HepG2 (cell line): ENCODE measurements around the gene EHBP1. TPM values are rescaled to one million over a fixed set of nuclear protein-coding genes. Genes with fewer than 3 reads are reported as not detected.
A peak's percentile ranks its signal among the peaks of the same experiment; 100 is the strongest.

ENCODE experiments used
- AFF4 ChIP-seq: sonication (generic); formaldehyde crosslinking; IDR thresholded peaks from 2 replicates; pipeline ENCODE4 v1.4.0; 2020; ENCODE audit warnings: missing genetic modification reagents
- CSRNP2 ChIP-seq: sonication (generic); formaldehyde crosslinking; conservative IDR thresholded peaks from 2 replicates; pipeline ENCODE4 v1.8.0; 2022; ENCODE audit warnings: low read depth, missing genetic modification reagents
- GTF2F1 ChIP-seq: fragments of 150-350 bp; IDR thresholded peaks from 2 replicates; pipeline ENCODE4 v1.6.1; 2014; ENCODE audit warnings: low read length
- JUND ChIP-seq: sonication (generic); formaldehyde crosslinking; IDR thresholded peaks from 2 replicates; pipeline ENCODE4 v1.8.0; 2022; ENCODE audit warnings: mild to moderate bottlenecking, missing genetic modification reagents
- KLF11 ChIP-seq: IDR thresholded peaks from 2 replicates; pipeline ENCODE4 v1.6.1; 2016; ENCODE audit warnings: missing compliant biosample characterization
- MED1 ChIP-seq: sonication (generic); formaldehyde crosslinking; IDR thresholded peaks from 2 replicates; pipeline ENCODE4 v1.4.0; 2020; ENCODE audit warnings: missing genetic modification reagents
- TGIF2 ChIP-seq: IDR thresholded peaks from 2 replicates; pipeline ENCODE4 v1.6.1; 2016; ENCODE audit warnings: control low read depth, missing compliant biosample characterization
- WIZ ChIP-seq: sonication (generic); formaldehyde crosslinking; IDR thresholded peaks from 2 replicates; pipeline ENCODE4 v1.5.1; 2020; ENCODE audit warnings: mild to moderate bottlenecking, missing genetic modification reagents
- ZNF512B ChIP-seq: sonication (generic); formaldehyde crosslinking; IDR thresholded peaks from 2 replicates; pipeline ENCODE4 v1.5.1; 2020; ENCODE audit warnings: missing genetic modification reagents, mild to moderate bottlenecking, borderline replicate concordance
- ZNF646 ChIP-seq: sonication (generic); formaldehyde crosslinking; IDR thresholded peaks from 2 replicates; pipeline ENCODE4 v1.9.0; 2021; ENCODE audit warnings: mild to moderate bottlenecking, missing genetic modification reagents
- ZNF768 ChIP-seq: sonication (generic); formaldehyde crosslinking; IDR thresholded peaks from 2 replicates; pipeline ENCODE4 v1.4.0; 2020; ENCODE audit warnings: missing genetic modification reagents
- ZNF775 ChIP-seq: sonication (generic); formaldehyde crosslinking; IDR thresholded peaks from 2 replicates; pipeline ENCODE4 v1.4.0; 2020; ENCODE audit warnings: missing genetic modification reagents, mild to moderate bottlenecking, moderate library complexity, borderline replicate concordance
- polyA plus RNA-seq, 8 experiments: library from polyadenylated mRNA; depleted of rRNA in 3 of 8; stranded (reverse) in 7 of 8; unstranded in 1 of 8; fragments of >200 nt; fragmentation: Illumina TruSeq in 4 of 8; extraction: Trizol in 4 of 8; gene quantifications; 2 replicates each; pipeline versions ENCODE4 v1.2.1 to v1.2.3, GENCODE V29; 2011 to 2016; ENCODE audit warnings: low read depth in 4 of 8, missing spikeins in 1 of 8, mixed read lengths in 1 of 8; ENCODE audit not compliant: insufficient read depth in 1 of 8
- total RNA-seq, 5 experiments: library from RNA; depleted of rRNA; stranded (reverse); fragments of >200 nt; fragmentation: Illumina TruSeq; extraction: Trizol; gene quantifications; 2 replicates each; pipeline ENCODE4 v1.2.3, GENCODE V29; 2016; ENCODE audit warnings: low read depth in 1 of 5

Gene EHBP1
- total and polyA plus RNA-seq, 2 of the 13 experiments (the other 11 are each of a cell fraction or from before 2014, with no cell fraction given) = 93.5 to 146 TPM

GRCh38 chr2:62705859-62706720, 577 bp downstream of the EHBP1 start (continued):
- no peak for TF ChIP-seq ZNF646 (CRISPR knock-in tag)
- no peak for TF ChIP-seq CSRNP2 (CRISPR knock-in tag)
- peak; percentile 84 for TF ChIP-seq AFF4 (CRISPR knock-in tag)
- TF ChIP-seq TGIF2 (CRISPR knock-in tag) = peak; percentile 41; the same call in 1 of the 2 replicates
- TF ChIP-seq MED1 (CRISPR knock-in tag) = peak; percentile 61
- no peak; the same call in 1 of the 2 replicates for TF ChIP-seq WIZ
- TF ChIP-seq ZNF775 = no peak
- no peak for TF ChIP-seq JUND (CRISPR knock-in tag)
- no peak for TF ChIP-seq GTF2F1
- peak; percentile 71; the same call in 1 of the 2 replicates for TF ChIP-seq ZNF768 (CRISPR knock-in tag)
- TF ChIP-seq KLF11 = no peak
- TF ChIP-seq ZNF512B (CRISPR knock-in tag) = no peak
